Left cardiac atrium (tissue), 4 donors: ENCODE data around the gene CSRP3. TPM values are rescaled to one million over a fixed set of nuclear protein-coding genes. Genes with fewer than 3 reads are reported as not detected.

Experiments used
- ATAC-seq, 2 donors: fragments of 200-7000 bp; cut with Tn5 transposase; one replicate each; pipeline ENCODE4 v1.9.1; 2020; ENCODE audit warnings: mild to moderate bottlenecking in 2 of 2, moderate library complexity in 2 of 2
- DNase-seq: peaks from one replicate; pipeline ENCODE4 v3.0.0-alpha.2; 2020
- intact Hi-C, 2 donors: fragments of 100-400 bp; cut with DNase I; formaldehyde crosslinking; loops; one replicate each; pipeline versions ENCODE4 v1.14.1 to v1.15.1; 2022 to 2023
- total RNA-seq, 2 donors: library from RNA; stranded (reverse); fragmentation: NEBNext Ultra II Directional; extraction: Animal tissue kit (Norgen Biotek cat#: 25700); gene quantifications; one replicate each; pipeline ENCODE4 v1.2.1, GENCODE V29; 2021
- donor health status: DM: no; HTN: yes; CAD: no.
- donor health status: DM: no; HTN: yes; CAD: no; lungs with severe emphysema.
- donor health status: DM: yes; HTN: yes; CAD: no.
- donor health status: Dilated cardiomyopathy.

Gene CSRP3
- total RNA-seq, 2 donors from 2014 or later = 1,159 to 1,289 TPM

DNA sequence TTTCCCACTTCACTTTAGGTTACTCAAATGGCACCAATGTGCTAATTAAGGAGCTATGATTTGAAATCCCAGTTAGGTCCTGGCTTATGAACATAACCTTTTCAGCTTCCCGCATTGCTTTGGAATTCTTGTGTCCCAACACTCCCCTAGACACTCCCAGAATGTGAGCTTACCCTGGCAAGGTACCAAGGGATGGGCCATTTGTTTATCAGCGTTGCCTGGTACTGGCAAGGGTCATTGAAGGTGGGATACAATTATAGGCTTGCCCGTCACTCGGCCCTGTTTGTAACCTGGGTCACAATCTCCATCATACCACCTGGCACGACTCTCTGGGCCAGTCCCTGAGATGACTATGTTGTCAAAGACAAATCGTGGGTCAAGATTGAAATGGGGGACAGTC, 5.4 kb downstream of the CSRP3 start:
- peak; percentile 56 for DNase-seq
- ATAC-seq = peak; percentile 60 to 69
- intact Hi-C loops = loop anchor here in 1 of 2 donors (5.0 kb wide), 1 partner anchor 46 kb away; the partner anchor contains the start of gene E2F8

DNA sequence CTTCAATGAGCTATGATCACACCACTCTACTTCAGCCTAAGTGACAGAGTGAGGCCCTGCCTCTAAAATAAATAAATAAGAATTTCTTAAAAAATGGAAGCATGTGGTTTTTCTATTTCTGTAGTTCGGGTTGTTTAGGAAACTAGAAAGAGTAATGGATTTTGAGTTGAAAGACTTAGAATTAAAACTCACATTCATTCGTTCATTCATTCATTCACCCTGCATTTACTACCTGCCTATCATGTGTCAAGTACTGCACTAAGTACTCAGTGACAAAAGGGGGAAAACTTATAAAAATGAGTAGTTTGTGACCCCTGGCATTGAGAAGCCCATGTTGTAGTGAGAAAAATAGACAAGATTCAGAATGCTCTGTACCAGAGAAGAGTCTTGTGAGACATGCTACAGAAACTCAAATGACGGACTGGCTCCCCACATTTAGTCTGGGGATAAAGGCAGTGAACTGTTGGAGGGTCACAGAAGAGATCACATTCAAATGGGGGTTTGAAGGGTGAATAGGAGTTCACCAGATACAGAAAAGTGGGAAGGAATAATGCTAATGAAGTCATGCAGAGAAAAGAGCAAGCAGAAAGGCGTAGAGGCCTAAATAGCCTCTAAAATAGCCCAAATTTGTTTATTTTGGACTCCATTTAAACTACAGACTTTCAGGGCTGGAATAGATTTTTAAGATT, 7.0 kb downstream of the CSRP3 start:
- intact Hi-C loops = loop anchor here in 1 of 2 donors (5.0 kb wide), 1 partner anchor 48 kb away; the partner anchor contains the start of gene E2F8
- DNase-seq = no peak
- ATAC-seq = no peak

DNA sequence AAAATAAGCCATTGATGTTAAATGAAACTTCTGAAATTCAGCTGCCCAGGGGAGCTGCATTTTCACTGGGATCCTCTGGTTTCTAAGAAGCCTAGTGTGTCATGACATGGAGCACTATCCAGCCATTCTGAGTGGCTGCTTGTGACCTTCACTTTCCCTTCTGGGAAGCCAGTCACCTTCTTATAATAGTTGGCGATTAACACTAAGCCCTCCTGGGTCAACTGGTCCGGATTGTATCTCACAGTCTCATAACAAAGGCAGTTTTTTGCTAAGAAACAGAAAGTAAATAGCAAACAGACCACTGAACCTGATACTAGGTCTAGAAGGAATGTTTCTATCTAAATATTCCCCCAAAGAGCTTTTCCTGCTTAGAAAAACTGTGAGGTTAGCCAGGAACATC, 7.9 kb downstream of the CSRP3 start:
- ATAC-seq (no peak), DNase-seq (no peak)
- intact Hi-C loops = no loop called here

DNA sequence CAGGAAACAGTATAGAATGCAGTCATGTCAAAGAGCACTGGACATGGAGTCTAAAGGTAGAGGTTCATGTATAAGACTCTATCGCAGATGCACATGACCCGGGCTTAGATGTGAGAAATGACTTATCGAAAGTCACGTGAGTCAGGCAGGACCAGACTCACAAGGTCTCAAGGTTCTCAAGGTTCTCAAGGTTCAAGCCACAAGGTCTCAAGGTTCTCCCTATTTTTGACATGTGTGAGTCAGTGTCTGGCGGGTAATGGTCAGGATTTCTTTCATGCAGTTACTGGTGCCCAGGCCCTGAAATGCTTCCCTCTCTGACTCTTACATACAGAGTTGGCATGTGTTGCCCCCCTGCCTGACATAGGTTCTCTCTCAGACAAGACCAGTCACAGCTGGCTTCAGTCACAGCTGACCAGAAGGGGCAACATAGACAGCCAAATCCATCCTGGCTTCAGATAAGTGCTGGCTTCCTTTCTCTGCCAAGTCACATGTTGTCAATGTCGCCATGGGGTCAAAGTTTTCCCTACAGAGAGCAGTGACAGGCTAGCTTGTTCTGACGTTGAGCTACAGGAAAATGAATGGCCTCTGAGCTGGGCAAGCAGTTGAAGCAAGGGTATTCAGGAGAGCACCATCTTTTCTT, 10.1 kb downstream of the CSRP3 start:
- ATAC-seq (peak; percentile 57 to 83), DNase-seq (peak; percentile 36)
- intact Hi-C loops = no loop called here

DNA sequence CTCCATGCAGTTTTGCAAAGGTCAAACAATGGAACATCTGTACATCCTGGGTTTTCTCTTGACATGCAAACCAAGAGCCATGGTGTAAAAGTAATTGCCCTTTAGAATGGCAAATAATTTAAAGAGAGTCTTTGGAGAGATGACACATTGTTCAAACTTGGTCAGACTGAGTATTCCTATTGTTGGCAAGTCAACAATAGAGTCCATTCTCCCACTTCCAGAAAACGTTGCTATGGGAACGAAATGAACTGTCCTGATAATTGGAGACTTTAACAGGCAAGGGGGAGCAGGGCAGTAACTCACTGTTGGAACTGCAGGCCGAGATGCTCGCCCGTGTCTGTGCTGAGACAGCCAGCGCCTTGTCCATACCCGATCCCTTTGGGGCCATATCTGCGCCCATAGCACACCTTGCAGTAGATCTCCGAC, 13.9 kb downstream of the CSRP3 start:
- intact Hi-C loops = no loop called here
- no peak for ATAC-seq
- DNase-seq = no peak

DNA sequence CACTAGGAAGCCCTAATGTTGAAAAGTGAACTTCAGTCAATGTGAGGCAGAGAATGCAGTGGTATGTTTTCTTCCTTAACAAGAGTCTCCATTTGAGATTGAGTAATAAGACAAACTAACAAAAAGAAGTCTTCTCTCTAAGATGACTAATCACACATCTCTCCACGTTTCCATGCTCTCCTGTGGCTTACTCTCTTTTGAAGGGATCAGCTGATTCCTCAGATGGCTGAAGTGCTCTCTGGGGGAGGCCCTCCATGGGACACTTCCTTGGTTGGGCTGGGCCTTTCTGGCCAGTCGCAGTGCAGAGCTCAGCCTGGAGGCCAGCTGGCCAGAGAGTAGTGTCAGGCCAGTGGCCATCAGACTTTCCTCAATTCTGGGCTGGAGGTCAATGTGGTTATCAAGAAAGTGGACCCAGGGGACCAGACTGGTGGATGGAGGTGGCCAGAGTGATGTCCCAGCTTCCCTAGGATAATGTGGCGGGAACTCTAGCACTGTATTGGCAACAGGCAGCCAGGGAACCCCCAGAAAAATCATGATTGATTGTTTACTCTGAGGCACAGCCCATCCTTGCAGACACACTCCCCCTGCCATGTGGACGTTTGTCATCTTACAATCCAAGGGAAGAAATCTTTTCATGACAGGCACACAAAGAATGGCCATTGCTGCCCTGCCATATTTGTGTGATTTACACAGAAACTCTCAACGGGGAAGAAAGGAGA, 14.5 kb downstream of the CSRP3 start:
- DNase-seq = no peak
- ATAC-seq = peak in 1 of 2 donors; percentile 25
- intact Hi-C loops = no loop called here

DNA sequence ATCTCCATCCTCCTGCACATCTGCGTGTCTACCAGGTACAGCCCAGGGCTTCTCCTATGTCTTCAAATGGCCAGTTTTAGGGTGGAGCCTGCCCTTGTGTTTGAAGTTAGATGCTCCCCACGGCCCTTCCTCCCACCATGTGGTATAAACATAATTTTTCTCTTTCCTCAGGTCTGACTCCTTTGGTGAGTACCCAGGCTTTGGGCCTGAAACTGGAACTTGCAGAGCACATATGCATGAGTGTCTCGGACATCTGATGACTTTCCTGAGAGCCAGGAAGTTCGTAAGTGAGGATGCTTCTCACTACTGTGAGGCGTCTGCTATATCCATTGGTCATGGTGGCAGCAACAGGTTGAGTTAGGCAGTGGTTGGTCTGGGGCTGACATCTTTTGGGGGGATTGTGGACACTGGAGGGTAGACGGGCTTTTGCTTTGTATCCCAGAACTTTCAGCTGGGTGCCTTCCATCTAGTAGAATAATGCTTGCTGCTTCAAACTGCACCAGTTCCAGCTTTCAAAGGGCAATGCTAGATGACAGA, 16.2 kb downstream of the CSRP3 start:
- DNase-seq = no peak
- intact Hi-C loops = no loop called here
- ATAC-seq = no peak

DNA sequence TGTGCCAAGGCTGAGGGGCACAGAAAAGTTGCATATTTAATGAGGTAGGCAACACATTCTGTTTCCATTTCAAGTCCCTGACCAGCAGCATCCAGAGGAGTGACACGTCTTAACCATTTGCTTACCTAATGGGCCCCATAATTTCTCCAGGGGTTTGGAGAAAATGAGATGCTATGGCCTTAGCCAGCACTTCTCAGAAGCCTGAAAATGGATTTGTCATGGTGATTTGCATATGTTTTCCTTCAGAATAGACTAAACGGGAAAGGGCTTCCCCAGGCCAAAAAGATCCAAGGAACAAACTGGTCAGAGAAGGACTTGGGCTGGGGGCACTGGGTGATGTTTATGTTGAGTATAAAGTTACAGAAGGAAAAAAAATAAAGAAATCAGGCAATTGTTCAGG, 16.7 kb downstream of the CSRP3 start:
- intact Hi-C loops = no loop called here
- DNase-seq = no peak

DNA sequence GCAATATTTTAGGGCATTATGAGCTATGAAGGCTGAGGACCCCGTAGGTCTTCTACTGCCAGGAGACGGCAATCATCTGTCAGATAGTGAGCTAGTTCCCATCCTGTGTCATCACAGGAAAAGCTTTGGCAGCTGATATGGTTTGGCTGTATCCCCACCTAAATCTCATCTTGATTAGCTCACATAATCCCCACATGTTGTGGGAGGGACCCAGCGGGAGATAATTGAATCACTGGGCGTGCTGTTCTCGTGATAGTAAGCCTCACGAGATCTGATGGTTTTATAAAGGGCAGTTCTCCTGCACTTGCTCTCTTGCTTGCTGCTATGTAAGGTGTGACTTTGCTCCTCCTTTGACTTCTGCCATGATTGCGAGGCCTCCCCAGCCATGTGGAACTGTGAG, 18.1 kb downstream of the CSRP3 start:
- ATAC-seq = no peak
- intact Hi-C loops = no loop called here
- DNase-seq = no peak

More for the DNA sequence above, 16.7 kb downstream of the CSRP3 start:
- no peak for ATAC-seq

DNA sequence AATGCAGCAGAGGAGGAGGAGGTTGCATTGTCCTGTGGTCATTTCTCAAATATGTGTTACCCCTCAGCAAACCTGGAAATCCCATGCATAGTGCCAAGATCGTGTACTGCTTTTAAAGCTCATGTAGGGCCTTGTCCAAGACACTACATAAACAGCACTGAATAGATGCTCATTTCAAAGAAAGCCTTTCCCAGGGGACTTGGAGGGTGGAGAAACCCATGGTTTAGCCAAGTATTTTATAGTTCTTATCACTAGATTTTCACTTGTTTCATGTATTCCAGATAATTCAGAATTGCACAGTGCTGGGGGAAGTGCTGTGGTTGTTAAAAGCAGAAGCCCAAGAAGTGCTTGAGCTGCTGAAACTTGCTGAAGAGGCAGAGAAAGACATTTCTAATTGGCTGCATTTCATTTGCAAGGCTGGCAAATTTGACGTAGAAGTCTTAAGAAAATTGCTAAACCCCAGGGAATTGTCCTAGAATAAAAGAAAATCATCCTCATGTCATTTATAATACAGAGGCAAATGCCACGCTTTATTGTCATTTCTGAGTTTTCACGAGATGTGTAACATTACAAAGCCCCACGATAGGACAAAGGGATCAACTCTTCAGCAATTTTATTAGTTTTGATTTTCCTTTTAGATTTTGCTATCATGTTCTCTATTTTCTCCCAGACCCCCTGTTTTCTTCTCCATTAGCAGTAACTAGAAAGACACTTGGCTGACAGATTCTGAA, 20.1 kb downstream of the CSRP3 start:
- intact Hi-C loops = no loop called here
- ATAC-seq (no peak), DNase-seq (no peak)

DNA sequence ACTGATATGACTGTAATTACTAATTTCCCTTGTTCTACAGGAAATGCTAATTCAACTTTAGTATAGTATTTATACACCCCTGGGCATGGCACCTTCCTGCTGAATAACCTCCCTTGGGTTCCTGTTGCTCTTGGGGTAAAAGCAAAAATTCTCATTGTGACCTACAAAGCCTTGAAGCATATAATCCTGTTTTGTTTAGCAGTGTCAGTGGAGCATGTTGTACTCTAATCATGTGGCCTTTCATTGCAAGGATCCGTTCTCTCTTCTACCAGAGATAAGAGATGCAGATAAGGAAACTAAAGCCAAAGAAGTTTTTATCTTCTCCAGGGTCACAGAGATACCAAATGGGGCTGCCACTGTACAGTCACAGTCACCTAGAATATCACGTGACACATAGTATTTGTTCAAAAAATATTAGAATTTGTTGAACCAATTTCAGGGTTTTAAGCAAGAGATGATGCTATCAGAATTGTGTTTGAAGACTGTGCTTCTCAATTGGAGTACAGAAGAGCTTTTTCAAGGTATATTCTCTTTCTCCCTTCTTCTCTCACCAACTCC, 25.1 kb downstream of the CSRP3 start:
- intact Hi-C loops = loop anchor here in 1 of 2 donors (10.0 kb wide), 1 partner anchor 102 kb away; no protein-coding TSS in a partner anchor
- DNase-seq = no peak

DNA sequence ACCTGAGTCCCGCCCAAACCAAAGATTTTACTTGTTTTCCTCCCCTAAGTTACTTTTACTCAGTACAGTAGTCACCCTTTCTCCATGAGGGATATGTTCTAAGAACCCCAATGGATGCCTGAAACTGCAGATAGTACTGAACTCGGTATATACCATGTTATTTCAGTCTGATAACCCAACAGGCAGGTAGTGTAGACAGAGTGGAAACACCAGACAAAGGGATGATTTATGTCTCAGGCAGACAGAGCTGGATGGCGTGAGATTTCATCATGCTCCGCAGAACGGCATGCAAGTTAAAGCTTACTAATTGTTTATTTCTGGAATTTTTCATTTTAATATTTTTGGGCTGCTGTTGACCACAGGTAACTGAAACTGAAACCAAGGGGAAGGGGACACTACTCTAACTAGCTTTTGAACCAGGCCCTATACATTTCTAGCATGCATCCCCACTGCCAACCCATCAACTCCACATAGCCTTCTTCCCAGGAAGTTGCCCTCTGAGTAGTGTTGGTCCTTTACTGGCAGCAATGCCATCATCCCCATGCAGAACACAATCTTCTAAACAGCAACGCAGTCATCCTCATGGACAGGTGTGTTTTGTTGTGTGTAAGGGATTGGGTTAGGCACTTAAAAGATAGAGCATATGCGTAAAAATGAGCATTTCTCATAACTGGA, 27.7 kb downstream of the CSRP3 start:
- DNase-seq (no peak), ATAC-seq (no peak)
- intact Hi-C loops = loop anchor here in 1 of 2 donors (5.0 to 10.0 kb wide), 2 partner anchors 52 to 99 kb away; no protein-coding TSS in a partner anchor

More for the DNA sequence above, 25.1 kb downstream of the CSRP3 start:
- ATAC-seq = no peak

DNA sequence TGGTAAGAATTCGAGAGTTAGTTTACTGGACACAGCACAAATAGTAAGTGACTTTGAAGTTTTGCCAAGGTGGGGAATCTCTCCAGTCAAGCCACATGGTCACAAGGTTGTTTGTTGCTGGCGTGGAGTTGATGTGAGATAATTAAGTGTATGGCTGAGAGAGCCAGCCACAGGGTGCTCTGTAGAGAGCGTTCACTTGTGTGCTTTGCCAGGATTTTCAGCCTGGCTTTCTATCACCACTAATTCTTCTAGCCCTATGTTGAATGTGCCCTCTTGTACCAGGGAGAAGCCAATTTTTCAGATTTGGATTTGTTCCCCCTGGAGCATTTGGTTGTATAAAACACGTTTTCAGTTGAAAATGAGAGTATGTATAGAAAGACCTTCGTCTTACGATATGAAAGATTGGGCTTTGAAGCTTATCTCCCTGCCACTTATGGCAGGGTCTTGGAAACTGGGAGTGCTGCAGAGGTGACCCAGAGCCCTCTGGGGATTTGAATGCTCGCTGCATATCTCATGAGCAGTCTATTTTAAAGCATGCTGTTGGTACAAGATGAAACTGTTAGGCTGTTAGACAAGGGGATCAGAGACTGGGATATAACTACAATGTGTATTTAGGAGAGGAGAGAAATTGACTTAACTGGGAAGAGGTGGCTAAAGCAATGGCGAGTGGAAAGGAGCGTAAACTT, 28.6 kb downstream of the CSRP3 start:
- DNase-seq = no peak
- ATAC-seq = peak; percentile 80 to 89
- intact Hi-C loops = loop anchor here in 1 of 2 donors (5.0 to 10.0 kb wide), 2 partner anchors 51 to 98 kb away; no protein-coding TSS in a partner anchor

DNA sequence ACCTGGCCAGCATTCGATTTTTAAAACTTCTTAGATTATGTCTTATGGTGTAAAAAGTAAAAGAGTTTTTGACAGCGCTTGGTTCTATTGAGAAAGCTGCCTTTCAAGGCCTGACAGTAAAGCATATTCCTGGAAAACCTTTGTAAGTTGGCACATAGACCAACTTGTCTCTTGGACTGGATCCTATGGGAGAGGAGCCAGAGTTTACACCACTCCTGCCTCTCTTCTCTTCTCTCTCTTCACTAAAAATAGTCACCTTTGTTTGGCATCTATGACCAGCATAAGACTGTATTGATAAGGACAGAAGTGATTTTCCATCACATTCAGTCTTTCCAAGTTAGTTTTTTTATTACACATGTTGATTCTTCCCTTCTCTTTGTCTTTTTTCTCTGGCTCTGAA, 33.7 kb downstream of the CSRP3 start:
- intact Hi-C loops = no loop called here
- ATAC-seq (peak; percentile 82 to 83), DNase-seq (no peak)

DNA sequence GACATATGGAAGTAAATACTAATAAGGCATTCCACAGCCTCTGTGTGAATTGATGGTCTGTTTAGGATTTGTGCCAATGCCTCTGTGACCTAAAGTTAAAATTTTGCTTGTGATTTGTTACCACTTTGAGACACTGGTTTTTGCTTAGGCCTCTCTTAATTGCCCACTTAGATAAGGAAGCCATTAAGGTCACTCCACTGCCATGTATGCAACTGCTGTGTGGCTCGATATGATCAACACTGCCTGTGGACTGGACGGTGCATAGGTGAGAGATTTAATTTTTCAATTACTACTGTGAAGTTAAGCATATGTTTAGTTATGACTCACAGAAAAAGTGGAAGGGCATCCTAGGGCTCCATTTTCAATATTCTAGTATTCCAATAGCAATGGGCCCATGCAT, 36.9 kb downstream of the CSRP3 start:
- no peak for ATAC-seq
- intact Hi-C loops = no loop called here
- no peak for DNase-seq

DNA sequence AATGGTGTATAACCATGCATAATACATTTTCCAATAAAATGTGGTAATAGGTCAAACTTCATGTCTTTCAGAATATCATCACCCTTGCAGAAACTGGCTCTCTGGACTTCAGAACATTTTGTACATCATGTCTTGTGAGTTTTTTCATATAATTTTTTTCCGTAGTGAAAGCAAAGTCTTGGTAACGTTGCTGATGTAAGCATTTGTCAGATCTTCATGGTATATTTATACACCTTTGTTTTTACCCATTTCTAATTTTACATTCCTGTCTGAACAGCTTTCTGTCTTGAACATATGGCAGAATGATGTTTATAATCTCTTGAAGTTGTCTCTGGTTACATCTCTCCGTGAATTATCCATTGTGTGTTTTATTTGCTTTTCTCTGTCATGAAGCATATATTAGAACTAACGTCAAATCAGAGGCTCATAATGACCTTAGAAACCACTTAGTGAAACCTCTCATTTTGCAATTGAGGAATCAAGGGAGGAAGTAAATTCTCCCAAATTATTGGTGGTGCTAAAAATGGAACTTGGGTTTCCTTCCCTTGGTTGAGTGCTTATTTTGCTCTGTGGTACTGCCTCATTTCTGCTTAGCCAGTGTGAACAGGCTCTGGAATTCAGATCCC, 37.4 kb downstream of the CSRP3 start:
- ATAC-seq (no peak), DNase-seq (no peak)
- intact Hi-C loops = no loop called here

DNA sequence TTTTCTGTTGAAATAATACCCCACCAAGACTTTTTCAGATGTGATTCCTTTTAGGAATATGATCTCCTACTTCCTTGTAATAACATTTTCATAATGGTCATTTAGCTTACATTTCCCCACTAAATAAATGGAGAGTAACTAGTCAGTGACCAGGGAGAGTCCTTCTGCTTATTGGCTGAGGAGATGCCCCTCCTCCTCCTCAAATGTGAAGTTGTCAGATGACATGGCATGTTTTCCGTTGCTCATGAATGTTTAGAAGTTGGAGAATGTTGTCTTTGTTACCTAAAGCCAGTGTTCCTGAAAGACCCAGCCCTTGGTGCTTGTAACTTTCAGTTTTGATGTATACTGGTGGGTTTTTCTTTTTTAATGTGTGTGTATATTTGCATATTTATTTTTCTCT, 38.2 kb downstream of the CSRP3 start:
- DNase-seq (no peak), ATAC-seq (no peak)
- intact Hi-C loops = no loop called here
